HCT116 (cell line): ENCODE data around the gene PODN. TPM values are rescaled to one million over a fixed set of nuclear protein-coding genes. Genes with fewer than 3 reads are reported as not detected.

Source experiments
- ATAC-seq: fragments of 200-7000 bp; cut with Tn5 transposase; 2 replicates; pipeline ENCODE4 v1.9.1; 2020; ENCODE audit warnings: mild to moderate bottlenecking, moderate library complexity
- BruUV-seq: library from RNA; stranded (reverse); fragments of 400-500 nt; replicated peaks from 2 replicates; lab custom pipeline; 2021; lab: Mats Ljungman, UMichigan
- CTCF ChIA-PET: fragments of 300-600 bp; sonication (Branson Sonifier 250); formaldehyde crosslinking; loops from one replicate; lab custom pipeline; 2021; ENCODE audit warnings: antibody characterized with exemption; lab: Charles Lee
- POLR2A ChIA-PET: fragments of 300-600, 350-600 bp; sonication (Branson Sonifier 250); formaldehyde crosslinking; loops from one replicate; lab custom pipeline; 2021; ENCODE audit warnings: antibody characterized with exemption; lab: Charles Lee
- RAD21 ChIA-PET, 2 experiments: fragments of 300-600 bp; sonication (Branson Sonifier 250); formaldehyde crosslinking; loops; one replicate each; lab custom pipeline; 2023; ENCODE audit warnings: low total read pairs in 2 of 2; ENCODE audit not compliant: uncharacterized antibody in 2 of 2, unreplicated experiment in 2 of 2, low non-redundant PET in 1 of 2; lab: Charles Lee
- DNase-seq: peaks from one replicate; pipeline ENCODE4 v3.0.0-alpha.2; 2010; ENCODE audit warnings: low read depth, low spot score
- H2AFZ ChIP-seq: fragments of 200-600 bp; shearing (Covaris generic), sonication (generic); 2 replicates; pipeline ENCODE4 v1.6.1; 2017; ENCODE audit warnings: low read depth, mixed run types, mixed read lengths, antibody characterized with exemption, low read length; ENCODE audit not compliant: poor library complexity, severe bottlenecking
- H3K27ac ChIP-seq: 2 replicates; pipeline ENCODE4 v1.5.1; 2012; ENCODE audit warnings: low read depth, low read length
- H3K27me3 ChIP-seq: fragments of 200-600 bp; sonication (generic); 2 replicates; pipeline ENCODE4 v1.6.1; 2016; ENCODE audit warnings: mixed run types, low read length, mixed read lengths; ENCODE audit not compliant: insufficient read depth
- H3K36me3 ChIP-seq, 2 experiments: fragments of 200-500 bp in 1 of 2; fragments of 200-600 bp in 1 of 2; sonication (Bioruptor generic) in 1 of 2; sonication (generic) in 1 of 2; 2 replicates each; pipeline versions ENCODE4 v1.5.1 to v1.6.1; 2014 to 2016; ENCODE audit warnings: low read length in 2 of 2, inconsistent platforms in 1 of 2, mixed read lengths in 1 of 2, mixed run types in 1 of 2; ENCODE audit not compliant: insufficient read depth in 2 of 2, control insufficient read depth in 1 of 2
- H3K4me1 ChIP-seq, 2 experiments: fragments of 200-600 bp in 1 of 2; sonication (generic) in 1 of 2; 2 replicates each; pipeline versions ENCODE4 v1.5.1 to v1.6.1; 2012 to 2017; ENCODE audit warnings: low read length in 2 of 2, inconsistent platforms in 1 of 2, mild to moderate bottlenecking in 1 of 2, mixed read lengths in 1 of 2, mixed run types in 1 of 2, moderate library complexity in 1 of 2; ENCODE audit not compliant: insufficient read depth in 2 of 2, control insufficient read depth in 1 of 2
- H3K4me2 ChIP-seq: fragments of 200-600 bp; sonication (generic); 2 replicates; pipeline ENCODE4 v1.6.1; 2017; ENCODE audit warnings: mixed run types, low read length, mixed read lengths
- H3K4me3 ChIP-seq, 2 experiments: fragments of 200-600 bp in 1 of 2; sonication (generic) in 1 of 2; replicated peaks in 1 of 2; 2 replicates each; pipeline ENCODE4 v1.5.1; 2011 to 2016; ENCODE audit warnings: low read length in 2 of 2, control low read depth in 1 of 2, low read depth in 1 of 2, mild to moderate bottlenecking in 1 of 2, mixed read lengths in 1 of 2, mixed run types in 1 of 2
- H3K79me2 ChIP-seq: fragments of 200-600 bp; sonication (generic); 2 replicates; pipeline ENCODE4 v1.6.1; 2017; ENCODE audit warnings: mild to moderate bottlenecking, mixed run types, low read length, moderate library complexity, mixed read lengths; ENCODE audit not compliant: insufficient read depth
- H3K9ac ChIP-seq: fragments of 200-600 bp; sonication (generic); 2 replicates; pipeline ENCODE4 v1.6.1; 2016; ENCODE audit warnings: low read length, mixed read lengths
- H3K9me2 ChIP-seq: fragments of 200-600 bp; sonication (generic), shearing (Covaris generic); 2 replicates; pipeline ENCODE4 v1.6.1; 2017; ENCODE audit warnings: mixed run types, mild to moderate bottlenecking, moderate library complexity; ENCODE audit not compliant: insufficient read depth
- H3K9me3 ChIP-seq, 2 experiments: fragments of 200-500 bp in 1 of 2; fragments of 200-600 bp in 1 of 2; sonication (Bioruptor generic) in 1 of 2; sonication (generic) in 1 of 2; 2 replicates each; pipeline ENCODE4 v1.6.1; 2014 to 2017; ENCODE audit warnings: low read length in 2 of 2, mixed read lengths in 2 of 2, inconsistent platforms in 1 of 2, low read depth in 1 of 2, mild to moderate bottlenecking in 1 of 2, mixed run types in 1 of 2, moderate library complexity in 1 of 2; ENCODE audit not compliant: control insufficient read depth in 1 of 2, insufficient read depth in 1 of 2
- H4K20me1 ChIP-seq: fragments of 200-600 bp; sonication (generic), shearing (Covaris generic); 2 replicates; pipeline ENCODE4 v1.6.1; 2017; ENCODE audit warnings: mixed run types, mild to moderate bottlenecking, moderate library complexity; ENCODE audit not compliant: insufficient read depth
- CBX3 ChIP-seq: IDR thresholded peaks from 2 replicates; pipeline ENCODE4 v1.6.1; 2012; ENCODE audit warnings: low read depth
- EGR1 ChIP-seq: IDR thresholded peaks from 2 replicates; pipeline ENCODE4 v1.6.1; 2012; ENCODE audit warnings: low read depth
- ELF1 ChIP-seq: IDR thresholded peaks from 2 replicates; pipeline ENCODE4 v1.6.1; 2012; ENCODE audit warnings: low read depth, borderline replicate concordance
- EZH2 ChIP-seq: fragments of 200-600 bp; sonication (generic); IDR thresholded peaks from 2 replicates; pipeline ENCODE4 v1.6.1; 2017; ENCODE audit warnings: antibody characterized with exemption, mixed run types
- EZH2phosphoT487 ChIP-seq: fragments of 200-600 bp; IDR thresholded peaks from 2 replicates; pipeline ENCODE4 v1.6.1; 2018; ENCODE audit warnings: antibody characterized with exemption, borderline replicate concordance
- FOSL1 ChIP-seq: IDR thresholded peaks from 2 replicates; pipeline ENCODE4 v1.6.1; 2012; ENCODE audit warnings: low read depth
- JUND ChIP-seq: IDR thresholded peaks from 2 replicates; pipeline ENCODE4 v1.6.1; 2012
- POLR2A ChIP-seq: IDR thresholded peaks from 2 replicates; pipeline ENCODE4 v1.7.0; 2011; ENCODE audit warnings: borderline replicate concordance; ENCODE audit not compliant: insufficient read depth, insufficient read length; ENCODE audit errors: extremely low read depth
- POLR2AphosphoS5 ChIP-seq: IDR thresholded peaks from 2 replicates; pipeline ENCODE4 v1.6.1; 2011; ENCODE audit warnings: mild to moderate bottlenecking, low read depth, low read length, moderate library complexity
- RAD21 ChIP-seq: IDR thresholded peaks from 2 replicates; pipeline ENCODE4 v1.6.1; 2012; ENCODE audit warnings: low read depth, mild to moderate bottlenecking
- SIN3A ChIP-seq: IDR thresholded peaks from 2 replicates; pipeline ENCODE4 v1.6.1; 2012; ENCODE audit warnings: low read depth
- SRF ChIP-seq: IDR thresholded peaks from 2 replicates; pipeline ENCODE4 v1.6.1; 2012; ENCODE audit warnings: low read depth
- ZFX ChIP-seq: fragments of 450-650 bp; IDR thresholded peaks from 2 replicates; pipeline ENCODE4 v1.6.1; 2017
- ZNF274 ChIP-seq: fragments of 200-500 bp; sonication (Bioruptor generic); IDR thresholded peaks from 2 replicates; pipeline ENCODE4 v1.6.1; 2014; ENCODE audit warnings: mild to moderate bottlenecking, low read depth, low read length, inconsistent platforms
- intact Hi-C: fragments of 100-400 bp; cut with micrococcal nuclease; formaldehyde crosslinking; loops from 2 replicates; pipeline ENCODE4 v1.10.0; 2022
- total RNA-seq: library from RNA; stranded (reverse); gene quantifications from one replicate; pipeline ENCODE4 v1.2.1, GENCODE V29; 2021; ENCODE audit not compliant: unreplicated experiment
- TF ChIP-seq, protein P1 (sequence below): IDR thresholded peaks from 2 replicates; pipeline ENCODE4 v1.6.1; 2012
- TF ChIP-seq, protein P2 (sequence below): IDR thresholded peaks from 2 replicates; pipeline ENCODE4 v1.6.1; 2011; ENCODE audit warnings: mild to moderate bottlenecking, low read length, moderate library complexity; ENCODE audit not compliant: insufficient replicate concordance; ENCODE audit errors: extremely low read depth
- TF ChIP-seq, protein P3 (sequence below), 3 experiments: fragments of 200-600 bp in 1 of 3; sonication (generic) in 1 of 3; IDR thresholded peaks in 2 of 3; conservative IDR thresholded peaks in 1 of 3; 2 replicates each; pipeline ENCODE4 v1.5.1; 2012 to 2017; ENCODE audit warnings: low read depth in 2 of 3, low read length in 2 of 3, antibody characterized with exemption in 1 of 3, borderline replicate concordance in 1 of 3, control low read depth in 1 of 3, mild to moderate bottlenecking in 1 of 3, mixed read lengths in 1 of 3, mixed run types in 1 of 3, moderate library complexity in 1 of 3; ENCODE audit not compliant: insufficient read depth in 1 of 3
- TF ChIP-seq, protein P4 (sequence below): IDR thresholded peaks from 2 replicates; pipeline ENCODE4 v1.6.1; 2012

The PODN gene
- total RNA-seq, 1 experiment from 2014 or later = 0.22 TPM

DNA sequence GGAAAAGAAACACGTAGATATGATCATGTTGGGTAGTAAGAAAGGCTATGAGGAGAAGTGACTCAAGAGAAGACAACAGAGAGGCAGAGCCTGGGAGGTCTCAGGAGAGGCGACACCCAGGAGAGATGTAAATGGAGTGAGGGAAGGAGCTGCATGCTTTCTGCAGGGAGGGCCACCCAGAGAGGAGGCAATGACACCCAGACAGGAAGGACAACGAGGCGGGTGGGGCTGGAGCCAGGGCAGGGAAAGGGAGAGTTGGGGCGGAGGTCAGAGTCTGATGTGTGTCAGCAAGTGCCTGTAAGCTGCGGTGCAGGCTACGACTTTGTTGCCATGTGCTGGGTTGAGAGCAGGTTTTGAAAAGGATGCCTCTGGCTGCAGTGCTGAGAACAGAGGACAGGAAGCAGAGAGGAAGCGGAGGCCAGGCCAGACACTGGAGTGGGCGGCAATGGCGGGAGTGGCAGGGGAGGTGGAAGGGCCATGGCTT lies 49.1 kb downstream of the PODN start:
- Histone ChIP-seq H3K4me1 (peaks cover 0 to 20% of the 10 kb centered on the region in 2 experiments; a peak in 2 of 4 replicates), H3K9me2 (no peaks in the 10 kb centered on the region), H3K9me3 (peaks cover 0 to 7% of the 10 kb centered on the region in 2 experiments; a peak in 1 of 4 replicates), H3K4me2 (peak overlapping the region; percentile 30), H3K4me3 (no peak overlapping the region), H3K36me3 (no peaks in the 10 kb centered on the region), H3K9ac (no peak overlapping the region), H3K27me3 (no peaks in the 10 kb centered on the region), H3K27ac (no peak overlapping the region), H3K79me2 (no peaks in the 10 kb centered on the region), H4K20me1 (no peaks in the 10 kb centered on the region), H2AFZ (no peak overlapping the region)
- ChIA-PET RAD21 (no interaction called here), CTCF (no interaction called here), POLR2A (no interaction called here)
- no peak for DNase-seq
- intact Hi-C loops = no loop called here
- ATAC-seq = no peak
- TF ChIP-seq SIN3A (no peak), EGR1 (no peak), EZH2 (no peak), FOSL1 (no peak), ELF1 (no peak), CBX3 (no peak)
- TF ChIP-seq, protein P1, sequence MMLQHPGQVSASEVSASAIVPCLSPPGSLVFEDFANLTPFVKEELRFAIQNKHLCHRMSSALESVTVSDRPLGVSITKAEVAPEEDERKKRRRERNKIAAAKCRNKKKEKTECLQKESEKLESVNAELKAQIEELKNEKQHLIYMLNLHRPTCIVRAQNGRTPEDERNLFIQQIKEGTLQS = no peak
- no TSS peak for BruUV-seq

DNA sequence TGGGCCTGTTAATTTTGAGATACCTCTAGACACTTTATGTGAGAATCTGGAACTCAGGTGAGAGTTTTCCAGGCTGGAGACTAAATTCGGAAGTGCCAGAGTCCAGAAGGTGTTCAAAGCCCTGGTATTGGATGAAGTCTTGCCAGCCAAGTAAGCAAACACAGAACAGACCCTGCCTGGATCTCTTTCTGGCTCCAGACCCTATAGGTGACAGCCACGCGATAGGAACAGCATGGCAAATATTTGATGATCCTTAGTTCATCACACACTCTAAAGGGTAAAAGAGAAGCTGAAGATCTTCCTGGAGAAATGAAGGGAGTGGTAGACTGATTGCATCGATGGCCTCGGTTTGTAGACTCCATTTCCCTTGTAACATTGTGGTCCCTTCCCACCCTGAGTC lies 49.7 kb downstream of the PODN start:
- H3K9me3 ChIP-seq = peaks cover 0 to 7% of the 10 kb centered on the region in 2 experiments; a peak in 1 of 4 replicates
- no peak for DNase-seq
- H3K4me2 ChIP-seq = no peak overlapping the region
- TF ChIP-seq, protein P2, sequence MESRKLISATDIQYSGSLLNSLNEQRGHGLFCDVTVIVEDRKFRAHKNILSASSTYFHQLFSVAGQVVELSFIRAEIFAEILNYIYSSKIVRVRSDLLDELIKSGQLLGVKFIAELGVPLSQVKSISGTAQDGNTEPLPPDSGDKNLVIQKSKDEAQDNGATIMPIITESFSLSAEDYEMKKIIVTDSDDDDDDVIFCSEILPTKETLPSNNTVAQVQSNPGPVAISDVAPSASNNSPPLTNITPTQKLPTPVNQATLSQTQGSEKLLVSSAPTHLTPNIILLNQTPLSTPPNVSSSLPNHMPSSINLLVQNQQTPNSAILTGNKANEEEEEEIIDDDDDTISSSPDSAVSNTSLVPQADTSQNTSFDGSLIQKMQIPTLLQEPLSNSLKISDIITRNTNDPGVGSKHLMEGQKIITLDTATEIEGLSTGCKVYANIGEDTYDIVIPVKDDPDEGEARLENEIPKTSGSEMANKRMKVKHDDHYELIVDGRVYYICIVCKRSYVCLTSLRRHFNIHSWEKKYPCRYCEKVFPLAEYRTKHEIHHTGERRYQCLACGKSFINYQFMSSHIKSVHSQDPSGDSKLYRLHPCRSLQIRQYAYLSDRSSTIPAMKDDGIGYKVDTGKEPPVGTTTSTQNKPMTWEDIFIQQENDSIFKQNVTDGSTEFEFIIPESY = no peak
- TF ChIP-seq ZNF274 (no peak), POLR2A (no peak), ZFX (no peak), ELF1 (no peak), EZH2phosphoT487 (no peak), JUND (no peak), POLR2AphosphoS5 (no peak), RAD21 (no peak), EGR1 (no peak), FOSL1 (no peak), EZH2 (no peak), SRF (no peak)
- TF ChIP-seq, protein P3, sequence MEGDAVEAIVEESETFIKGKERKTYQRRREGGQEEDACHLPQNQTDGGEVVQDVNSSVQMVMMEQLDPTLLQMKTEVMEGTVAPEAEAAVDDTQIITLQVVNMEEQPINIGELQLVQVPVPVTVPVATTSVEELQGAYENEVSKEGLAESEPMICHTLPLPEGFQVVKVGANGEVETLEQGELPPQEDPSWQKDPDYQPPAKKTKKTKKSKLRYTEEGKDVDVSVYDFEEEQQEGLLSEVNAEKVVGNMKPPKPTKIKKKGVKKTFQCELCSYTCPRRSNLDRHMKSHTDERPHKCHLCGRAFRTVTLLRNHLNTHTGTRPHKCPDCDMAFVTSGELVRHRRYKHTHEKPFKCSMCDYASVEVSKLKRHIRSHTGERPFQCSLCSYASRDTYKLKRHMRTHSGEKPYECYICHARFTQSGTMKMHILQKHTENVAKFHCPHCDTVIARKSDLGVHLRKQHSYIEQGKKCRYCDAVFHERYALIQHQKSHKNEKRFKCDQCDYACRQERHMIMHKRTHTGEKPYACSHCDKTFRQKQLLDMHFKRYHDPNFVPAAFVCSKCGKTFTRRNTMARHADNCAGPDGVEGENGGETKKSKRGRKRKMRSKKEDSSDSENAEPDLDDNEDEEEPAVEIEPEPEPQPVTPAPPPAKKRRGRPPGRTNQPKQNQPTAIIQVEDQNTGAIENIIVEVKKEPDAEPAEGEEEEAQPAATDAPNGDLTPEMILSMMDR (IDR thresholded peaks at IDR 0.05 in 2 of 3, conservative IDR thresholded peaks at IDR 0.05 in 1 of 3; ENCODE audit: borderline replicate concordance in 1 of 3, insufficient read depth in 1 of 3, low read depth in 2 of 3, low read length in 2 of 3) = no peak
- TF ChIP-seq, protein P1 = no peak
- TF ChIP-seq, protein P4, sequence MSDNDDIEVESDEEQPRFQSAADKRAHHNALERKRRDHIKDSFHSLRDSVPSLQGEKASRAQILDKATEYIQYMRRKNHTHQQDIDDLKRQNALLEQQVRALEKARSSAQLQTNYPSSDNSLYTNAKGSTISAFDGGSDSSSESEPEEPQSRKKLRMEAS = no peak
- RAD21 ChIA-PET = no interaction called here
- H3K27me3 ChIP-seq = no peaks in the 10 kb centered on the region
- H3K27ac ChIP-seq = no peak overlapping the region
- no peaks in the 10 kb centered on the region for H3K9me2 ChIP-seq
- CTCF ChIA-PET = no interaction called here
- H3K4me3 ChIP-seq = no peak overlapping the region
- no peaks in the 10 kb centered on the region for H3K79me2 ChIP-seq
- intact Hi-C loops = no loop called here
- H3K9ac ChIP-seq = no peak overlapping the region
- H4K20me1 ChIP-seq = no peaks in the 10 kb centered on the region
- H3K4me1 ChIP-seq = peaks cover 0 to 20% of the 10 kb centered on the region in 2 experiments; a peak in 2 of 4 replicates
- no peak overlapping the region for H2AFZ ChIP-seq
- no TSS peak for BruUV-seq
- no peaks in the 10 kb centered on the region for H3K36me3 ChIP-seq
- ATAC-seq = no peak
- POLR2A ChIA-PET = no interaction called here
